Measurements from ENCODE around the gene KCNQ1OT1. TPM values are rescaled to one million over a fixed set of nuclear protein-coding genes. Genes with fewer than 3 reads are reported as not detected.

KCNQ1OT1 gene
- total RNA-seq, 1 donor from 2014 or later, result 7.0 TPM

GRCh38 chr11:2655834-2656622 lies 43.8 kb downstream of the KCNQ1OT1 start:
- H3K27me3 Mint-ChIP-seq, result no peaks in the 10 kb centered on the region

GRCh38 chr11:2655016-2655719 lies 44.6 kb downstream of the KCNQ1OT1 start:
- Mint-ChIP-seq H3K27me3 (no peaks in the 10 kb centered on the region), H3K36me3 (peaks cover 49% of the 10 kb centered on the region), H3K4me1 (ENCODE audit: unreplicated experiment) (peaks cover 8% of the 10 kb centered on the region), H3K4me3 (no peak overlapping the region), H3K27ac (no peak overlapping the region), H3K9me3 (peaks cover 15% of the 10 kb centered on the region)
- no peak for DNase-seq (ENCODE audit: extremely low spot score, unreplicated experiment)
- TF ChIP-seq CTCF (conservative IDR thresholded peaks at IDR 0.05), result no peak

More at GRCh38 chr11:2655834-2656622, 43.8 kb downstream of the KCNQ1OT1 start:
- no peak for TF ChIP-seq CTCF (conservative IDR thresholded peaks at IDR 0.05)
- Mint-ChIP-seq H3K4me1 (ENCODE audit: unreplicated experiment) (peaks cover 8% of the 10 kb centered on the region), H3K27ac (no peak overlapping the region), H3K4me3 (no peak overlapping the region), H3K36me3 (peaks cover 51% of the 10 kb centered on the region), H3K9me3 (peaks cover 11% of the 10 kb centered on the region)
- no peak for DNase-seq (ENCODE audit: extremely low spot score, unreplicated experiment)

- Mint-ChIP-seq H3K27me3 (no peaks in the 10 kb centered on the region), H3K4me1 (ENCODE audit: unreplicated experiment) (peaks cover 8% of the 10 kb centered on the region), H3K36me3 (peaks cover 48% of the 10 kb centered on the region), H3K9me3 (peaks cover 18% of the 10 kb centered on the region), H3K27ac (no peak overlapping the region), H3K4me3 (no peak overlapping the region)
- no peak for TF ChIP-seq CTCF (conservative IDR thresholded peaks at IDR 0.05)
- no peak for DNase-seq (ENCODE audit: extremely low spot score, unreplicated experiment)
These were observed 45.7 kb downstream of the KCNQ1OT1 start for GRCh38 chr11:2653930-2654739.

GRCh38 chr11:2653198-2653551 lies 46.6 kb downstream of the KCNQ1OT1 start:
- no peak for DNase-seq (ENCODE audit: extremely low spot score, unreplicated experiment)
- Mint-ChIP-seq H3K9me3 (peaks cover 22% of the 10 kb centered on the region), H3K4me3 (peak overlapping the region; percentile 32), H3K4me1 (ENCODE audit: unreplicated experiment) (peaks cover 8% of the 10 kb centered on the region), H3K36me3 (peaks cover 46% of the 10 kb centered on the region), H3K27me3 (no peaks in the 10 kb centered on the region), H3K27ac (peak overlapping the region; percentile 50)
- TF ChIP-seq CTCF (conservative IDR thresholded peaks at IDR 0.05), result no peak

GRCh38 chr11:2652333-2653197 lies 47.2 kb downstream of the KCNQ1OT1 start:
- no peak for TF ChIP-seq CTCF (conservative IDR thresholded peaks at IDR 0.05)
- DNase-seq (ENCODE audit: extremely low spot score, unreplicated experiment), result no peak
- Mint-ChIP-seq H3K9me3 (peaks cover 23% of the 10 kb centered on the region), H3K27me3 (no peaks in the 10 kb centered on the region), H3K4me3 (peak overlapping the region; percentile 36), H3K36me3 (peaks cover 44% of the 10 kb centered on the region), H3K4me1 (ENCODE audit: unreplicated experiment) (peaks cover 8% of the 10 kb centered on the region), H3K27ac (no peak overlapping the region)

Measured in type B pancreatic cell (in vitro differentiated cells).